Globus pallidus (tissue), 1 donor: ENCODE measurements around the gene NAT14.
"Not testable (repeated sequence)": the region's sequence is repeated elsewhere in the genome, so short reads cannot be mapped to it uniquely, and the experiment has no call there.

ENCODE experiments used
- DNase-seq: peaks from one replicate; pipeline ENCODE4 v3.0.0-alpha.2; 2015; ENCODE audit warnings: low spot score

The NAT14 gene

GRCh38 chr19:55486971-55487923, 2.3 kb downstream of the NAT14 start:
- no peak for DNase-seq

DNA sequence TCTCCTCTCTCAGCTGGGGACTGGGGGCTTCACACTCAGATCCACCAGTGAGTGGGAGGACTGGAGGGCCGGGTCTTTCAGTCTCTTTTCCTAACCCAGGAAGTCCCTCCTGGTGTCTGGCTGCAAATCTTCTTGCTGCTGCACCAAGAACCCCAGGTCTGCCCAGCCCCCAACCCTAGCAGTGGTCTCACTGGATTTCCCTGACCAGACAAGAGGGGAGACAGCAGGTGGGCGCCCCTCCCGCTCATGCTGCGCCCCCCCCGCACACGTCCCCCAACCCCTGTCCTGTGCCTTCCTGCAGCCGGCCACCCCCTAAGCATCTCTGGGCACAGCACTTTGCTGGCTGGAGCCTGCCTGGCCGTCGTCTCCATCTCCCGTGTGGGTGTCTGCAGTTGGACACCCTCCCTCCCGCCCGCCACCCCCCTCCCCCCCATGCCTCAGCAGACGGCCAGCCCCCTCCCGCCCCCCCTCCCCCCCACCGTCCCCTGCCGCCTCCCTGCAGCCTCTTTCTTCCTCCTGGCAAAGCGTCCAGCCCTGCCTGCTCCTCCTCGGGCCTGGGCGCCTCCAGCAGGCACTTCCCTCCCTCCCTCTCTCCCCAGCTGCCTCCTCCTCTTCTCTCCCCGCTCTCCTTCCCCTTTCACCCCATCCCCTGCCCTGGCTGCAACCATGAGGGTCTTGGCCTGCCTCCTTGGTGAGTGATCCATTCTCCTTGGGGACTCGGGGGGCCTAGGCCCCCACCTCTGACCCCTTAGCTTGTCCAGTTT, 3.1 kb downstream of the NAT14 start, which contains the start of gene SSC5D:
Gene SSC5D (plus strand): TSS at position 513 of the 764 bp plus-strand sequence. CDS start 154 bp downstream, at position 667.
- DNase-seq = no peak

DNA sequence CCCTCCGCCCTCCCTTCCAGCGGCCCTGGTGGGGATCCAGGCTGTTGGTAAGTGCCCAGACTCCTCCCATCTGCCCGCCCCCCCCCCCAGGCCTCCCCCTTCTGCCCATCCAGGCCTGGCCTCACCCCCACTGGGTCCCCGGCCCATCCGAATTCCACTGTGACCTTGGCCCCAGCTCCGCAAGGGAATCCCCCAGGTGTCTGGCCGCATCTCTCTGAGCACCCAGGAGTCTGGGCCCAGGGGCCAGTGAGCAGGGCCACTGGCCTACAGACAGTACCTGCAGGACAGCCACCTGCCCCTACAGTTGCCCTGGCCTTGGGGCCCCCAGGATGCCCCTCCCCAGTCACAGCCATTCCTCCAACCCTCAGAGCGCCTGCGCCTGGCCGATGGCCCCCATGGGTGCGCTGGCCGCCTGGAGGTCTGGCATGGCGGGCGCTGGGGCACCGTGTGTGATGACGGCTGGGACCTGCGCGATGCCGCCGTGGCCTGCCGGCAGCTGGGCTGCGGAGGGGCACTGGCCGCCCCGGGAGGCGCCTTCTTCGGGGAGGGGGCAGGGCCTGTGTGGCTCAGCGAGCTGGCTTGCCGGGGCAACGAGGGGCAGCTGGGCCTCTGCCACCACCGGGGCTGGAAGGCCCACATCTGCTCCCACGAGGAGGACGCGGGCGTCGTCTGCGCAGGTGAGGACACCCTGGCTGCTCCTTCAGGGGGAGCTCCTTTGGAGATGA, 4.2 kb downstream of the NAT14 start:
- no peak for DNase-seq

DNA sequence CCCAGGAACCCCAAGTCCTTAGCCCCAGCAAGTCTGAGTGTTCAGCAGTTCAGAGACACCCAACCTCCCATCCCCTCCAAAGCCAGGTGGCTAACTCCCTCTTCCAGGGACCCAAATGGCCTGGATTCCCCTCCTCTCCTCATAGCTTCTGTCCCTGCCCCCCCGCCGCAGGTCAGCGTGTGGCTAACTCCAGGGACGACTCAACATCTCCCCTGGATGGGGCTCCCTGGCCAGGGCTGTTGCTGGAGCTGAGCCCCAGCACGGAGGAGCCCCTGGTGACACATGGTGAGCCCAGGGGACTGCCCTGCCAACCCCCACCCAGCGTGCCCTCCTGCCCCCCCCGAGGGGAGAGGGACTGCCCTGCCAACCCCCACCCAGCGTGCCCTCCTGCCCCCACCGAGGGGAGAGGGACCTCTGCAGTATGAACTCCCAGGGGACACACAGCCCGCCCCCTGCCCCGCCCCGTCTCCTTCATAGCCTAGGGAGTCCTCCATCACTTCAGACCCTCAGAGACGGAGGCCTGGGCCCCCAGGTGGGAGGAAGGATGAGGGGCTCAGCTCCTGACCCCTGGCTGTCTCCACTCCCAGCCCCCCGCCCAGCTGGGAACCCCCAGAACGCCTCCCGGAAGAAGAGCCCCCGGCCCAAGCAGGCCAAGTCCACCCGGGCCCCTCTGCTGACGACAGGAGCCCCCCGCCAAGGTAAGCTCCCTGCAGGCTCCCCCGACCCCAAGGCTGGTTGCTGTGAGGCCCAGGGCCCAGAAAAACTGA, 4.9 kb downstream of the NAT14 start:
- no peak for DNase-seq

- DNase-seq = no peak
Measured at GRCh38 chr19:55490478-55491432, 5.8 kb downstream of the NAT14 start.

- DNase-seq = no peak
Measured at GRCh38 chr19:55491546-55492360, 6.8 kb downstream of the NAT14 start.

- DNase-seq = no peak
Measured at GRCh38 chr19:55492362-55492944, 7.5 kb downstream of the NAT14 start.

DNA sequence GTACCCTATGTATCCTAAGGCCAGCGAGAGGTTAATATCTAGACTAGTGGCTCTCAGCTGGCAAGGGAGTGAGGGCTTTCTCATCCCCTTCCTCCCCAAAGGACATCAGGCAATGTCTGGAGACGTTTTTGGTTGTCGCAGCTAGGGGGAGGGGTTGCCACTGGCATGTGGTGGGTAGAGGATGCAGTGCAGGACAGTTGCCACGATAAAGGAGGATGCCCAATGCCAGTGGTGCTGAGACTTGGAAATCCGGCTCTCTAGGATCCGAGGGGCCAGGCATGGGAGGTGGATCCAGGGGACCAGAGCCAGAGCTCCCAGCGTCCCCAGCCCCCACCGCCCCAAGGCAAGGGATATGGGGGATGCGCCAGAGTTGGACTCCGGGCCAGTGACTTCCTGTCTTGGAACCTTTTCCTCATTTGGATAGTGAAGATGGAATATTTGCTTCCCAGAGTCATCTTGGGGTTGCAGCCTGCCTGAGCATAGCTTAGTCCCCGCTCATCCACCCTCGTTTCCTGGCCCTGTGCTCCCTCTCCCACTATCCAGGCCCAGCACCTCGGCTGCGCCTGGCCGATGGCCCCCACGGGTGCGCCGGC, 8.2 kb downstream of the NAT14 start:
- DNase-seq = no peak

- no peak for DNase-seq
Measured at GRCh38 chr19:55493645-55494171, 8.7 kb downstream of the NAT14 start.

DNA sequence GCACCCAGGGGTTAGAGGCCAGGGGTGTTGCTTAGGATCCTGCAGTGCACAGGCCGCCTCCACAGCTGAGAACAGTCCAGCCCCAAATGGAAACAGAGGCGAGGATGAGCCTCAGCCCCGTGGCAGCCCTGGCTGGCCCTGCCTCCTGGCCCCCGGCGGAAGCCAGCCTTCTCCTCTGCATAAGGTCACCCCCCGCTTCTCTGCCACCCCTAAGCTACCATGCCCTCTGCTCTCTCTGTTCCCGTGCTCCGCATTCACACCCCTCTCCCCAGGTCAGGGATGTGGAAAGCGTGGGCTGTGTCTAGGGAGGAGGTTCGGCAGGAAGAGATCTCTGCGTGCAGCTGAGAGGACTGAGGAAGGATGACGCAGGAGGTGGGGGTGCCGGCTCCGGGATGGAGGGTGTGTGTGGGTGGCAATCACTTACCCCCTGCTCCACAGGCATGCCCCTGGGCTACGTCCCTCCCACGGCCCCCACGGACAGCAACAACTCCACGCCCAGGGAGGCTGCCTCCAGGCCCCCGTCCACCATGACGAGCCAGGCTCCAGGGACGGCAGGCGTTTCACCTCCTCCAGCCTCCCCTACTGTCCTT, 9.3 kb downstream of the NAT14 start:
- DNase-seq = no peak

DNA sequence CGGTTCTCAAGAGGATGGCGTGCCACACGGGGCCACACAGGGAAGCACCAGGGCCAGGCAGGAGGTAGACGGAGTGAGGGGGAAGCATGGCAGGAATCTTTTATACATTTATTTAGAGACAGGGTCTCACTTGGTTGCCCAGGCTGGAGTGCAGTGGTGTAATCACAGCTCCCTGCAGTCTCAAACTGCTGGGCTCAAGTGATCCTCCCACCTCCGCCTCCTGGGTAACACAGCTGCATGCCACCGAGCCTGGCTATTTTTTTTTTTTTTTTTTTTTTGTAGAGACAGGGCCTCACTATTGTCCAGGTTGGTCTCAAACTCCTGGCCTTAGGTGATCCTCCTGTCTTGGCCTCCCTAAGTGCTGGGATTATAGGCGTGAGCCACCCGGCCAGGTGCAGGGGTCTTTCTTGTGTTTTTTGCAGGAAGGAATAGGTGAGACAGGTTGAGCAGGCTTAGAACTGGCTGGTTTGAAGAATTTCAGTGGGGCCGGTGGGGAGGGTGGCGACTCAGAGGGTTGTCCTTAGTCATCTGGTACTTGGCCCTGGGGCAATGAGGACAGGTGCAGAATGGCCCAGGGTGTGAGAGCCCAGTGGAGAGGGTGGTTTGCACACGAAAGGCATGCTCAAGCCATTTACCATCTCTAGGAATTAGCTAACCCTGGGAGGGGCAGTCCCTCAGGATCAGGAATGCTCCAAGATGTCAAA, 10.8 kb downstream of the NAT14 start:
- DNase-seq = no peak

GRCh38 chr19:55496820-55497219, 11.8 kb downstream of the NAT14 start:
- DNase-seq = not testable (repeated sequence)

- DNase-seq = no peak
Measured at GRCh38 chr19:55497763-55498162, 12.8 kb downstream of the NAT14 start.

GRCh38 chr19:55498246-55498840, 13.4 kb downstream of the NAT14 start:
- no peak for DNase-seq

DNA sequence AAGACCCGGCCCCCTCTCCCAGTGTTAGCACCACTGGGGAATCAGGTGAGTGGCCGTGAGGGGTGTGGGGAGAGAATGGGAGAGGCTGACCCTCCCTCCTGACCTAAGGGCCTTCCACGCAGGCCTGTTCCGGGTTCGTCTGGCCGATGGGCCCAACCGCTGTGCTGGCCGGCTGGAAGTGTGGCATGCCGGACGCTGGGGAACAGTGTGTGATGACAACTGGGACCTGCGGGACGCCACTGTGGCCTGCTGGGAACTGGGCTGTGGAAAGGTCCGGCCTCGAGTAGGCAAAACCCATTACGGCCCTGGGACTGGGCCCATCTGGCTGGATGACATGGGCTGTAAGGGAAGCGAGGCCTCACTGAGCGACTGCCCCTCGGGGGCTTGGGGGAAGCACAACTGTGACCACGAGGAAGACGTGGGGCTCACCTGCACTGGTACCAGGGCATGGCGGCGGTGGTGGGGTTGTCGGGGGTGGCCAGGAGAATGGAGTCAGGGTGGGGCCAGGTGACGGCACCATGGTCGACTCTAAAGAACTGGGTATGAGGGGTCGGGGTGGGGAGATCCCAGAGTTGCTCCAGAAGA, 15.5 kb downstream of the NAT14 start:
- DNase-seq = no peak

GRCh38 chr19:55502197-55502952, 17.4 kb downstream of the NAT14 start:
- no peak for DNase-seq
